SK-N-SH (cell line): Measurements from ENCODE around the gene UMODL1. TPM values are rescaled to one million over a fixed set of nuclear protein-coding genes. Genes with fewer than 3 reads are reported as not detected.

Source experiments
- CTCF ChIA-PET: fragments of 300-600, 350-600 bp; formaldehyde crosslinking; extraction: SDS; loops from one replicate; lab custom pipeline; 2021; lab: Yijun Ruan, JAX
- POLR2A ChIA-PET: fragments of 350-600 bp; sonication (Branson Sonifier 250); formaldehyde crosslinking; extraction: SDS; loops from one replicate; lab custom pipeline; 2020; ENCODE audit warnings: antibody characterized with exemption, inconsistent platforms; lab: Yijun Ruan, JAX
- DNase-seq: peaks from one replicate; pipeline ENCODE4 v3.0.0; 2012
- H2AFZ ChIP-seq: fragments of 200-600 bp; sonication (generic); 2 replicates; pipeline ENCODE4 v1.8.1; 2016; ENCODE audit warnings: antibody characterized with exemption, mild to moderate bottlenecking, low read depth
- H3F3A ChIP-seq: fragments of 200-600 bp; sonication (generic); replicated peaks from 2 replicates; pipeline ENCODE3; 2016; ENCODE audit warnings: antibody characterized with exemption, mild to moderate bottlenecking; ENCODE audit not compliant: insufficient read depth
- H3K27ac ChIP-seq, 2 experiments: fragments of 200-500 bp in 1 of 2; fragments of 200-600 bp in 1 of 2; sonication (Bioruptor generic) in 1 of 2; sonication (generic), shearing (Covaris generic) in 1 of 2; 2 replicates each; pipeline versions ENCODE4 v1.5.1 to v1.6.1; 2014 to 2016; ENCODE audit warnings: low read depth in 2 of 2, inconsistent platforms in 1 of 2, low read length in 1 of 2, mild to moderate bottlenecking in 1 of 2, mixed read lengths in 1 of 2
- H3K27me3 ChIP-seq: fragments of 200-600 bp; sonication (generic), shearing (Covaris generic); 2 replicates; pipeline ENCODE4 v1.6.1; 2016; ENCODE audit warnings: mixed run types; ENCODE audit not compliant: insufficient read depth
- H3K36me3 ChIP-seq, 2 experiments: fragments of 200-500 bp in 1 of 2; fragments of 200-600 bp in 1 of 2; sonication (Bioruptor generic) in 1 of 2; sonication (generic) in 1 of 2; replicated peaks in 1 of 2; 2 replicates each; pipeline versions ENCODE3 to v1.5.1; 2014 to 2016; ENCODE audit warnings: low read length in 1 of 2, mild to moderate bottlenecking in 1 of 2; ENCODE audit not compliant: insufficient read depth in 2 of 2, control insufficient read depth in 1 of 2
- H3K4me1 ChIP-seq, 2 experiments: fragments of 200-500 bp in 1 of 2; fragments of 200-600 bp in 1 of 2; sonication (Bioruptor generic) in 1 of 2; sonication (generic), shearing (Covaris generic) in 1 of 2; 2 replicates each; pipeline versions ENCODE4 v1.5.1 to v1.6.1; 2014 to 2016; ENCODE audit warnings: low read depth in 1 of 2, low read length in 1 of 2, mixed run types in 1 of 2; ENCODE audit not compliant: insufficient read depth in 2 of 2, control insufficient read depth in 1 of 2
- H3K4me2 ChIP-seq: fragments of 200-600 bp; sonication (generic), shearing (Covaris generic); 2 replicates; pipeline ENCODE4 v1.6.1; 2017; ENCODE audit warnings: mixed run types
- H3K4me3 ChIP-seq, 2 experiments: fragments of 200-500 bp in 1 of 2; fragments of 200-600 bp in 1 of 2; sonication (Bioruptor generic) in 1 of 2; sonication (generic), shearing (Covaris generic) in 1 of 2; 2 replicates each; pipeline versions ENCODE4 v1.5.1 to v1.8.1; 2014 to 2016; ENCODE audit warnings: low read depth in 2 of 2, inconsistent platforms in 1 of 2, low read length in 1 of 2, mild to moderate bottlenecking in 1 of 2, mixed read lengths in 1 of 2, moderate library complexity in 1 of 2
- H3K79me2 ChIP-seq: fragments of 200-600 bp; sonication (generic); 2 replicates; pipeline ENCODE4 v1.8.1; 2017; ENCODE audit warnings: mild to moderate bottlenecking; ENCODE audit not compliant: insufficient read depth
- H3K9ac ChIP-seq: fragments of 200-600 bp; sonication (generic); 2 replicates; pipeline ENCODE4 v1.6.1; 2017; ENCODE audit warnings: mixed run types
- H3K9me2 ChIP-seq: fragments of 200-600 bp; sonication (generic); 2 replicates; pipeline ENCODE4 v1.6.1; 2017; ENCODE audit warnings: mixed run types
- H3K9me3 ChIP-seq: fragments of 200-600 bp; sonication (generic); 2 replicates; pipeline ENCODE4 v1.6.1; 2017; ENCODE audit warnings: mixed run types, mild to moderate bottlenecking, moderate library complexity
- H4K20me1 ChIP-seq: fragments of 200-600 bp; sonication (generic); 2 replicates; pipeline ENCODE4 v1.6.1; 2017; ENCODE audit warnings: mild to moderate bottlenecking, mixed run types; ENCODE audit not compliant: insufficient read depth
- CTCF ChIP-seq: fragments of 200-600 bp; sonication (generic); IDR thresholded peaks from 2 replicates; pipeline ENCODE4 v1.6.1; 2017; ENCODE audit warnings: antibody characterized with exemption, mild to moderate bottlenecking, moderate library complexity
- ELF1 ChIP-seq: IDR thresholded peaks from 2 replicates; pipeline ENCODE4 v1.4.0; 2012
- EP300 ChIP-seq, 2 experiments: IDR thresholded peaks; 2 replicates each; pipeline versions ENCODE4 v1.4.0 to v1.6.1; 2012; ENCODE audit warnings: borderline replicate concordance in 1 of 2, low read depth in 1 of 2, low read length in 1 of 2
- EZH2phosphoT487 ChIP-seq: fragments of 200-600 bp; sonication (generic); IDR thresholded peaks from 2 replicates; pipeline ENCODE4 v1.6.1; 2017; ENCODE audit warnings: low read depth, mixed run types, mild to moderate bottlenecking, antibody characterized with exemption, moderate library complexity, borderline replicate concordance
- IRF3 ChIP-seq: fragments of 150-350 bp; IDR thresholded peaks from 2 replicates; pipeline ENCODE4 v1.6.1; 2016; ENCODE audit warnings: mild to moderate bottlenecking, low read depth, low read length
- JUND ChIP-seq: IDR thresholded peaks from 2 replicates; pipeline ENCODE4 v1.4.0; 2012
- PBX3 ChIP-seq: IDR thresholded peaks from 2 replicates; pipeline ENCODE4; 2012
- POLR2AphosphoS5 ChIP-seq: IDR thresholded peaks from 2 replicates; pipeline ENCODE4 v1.6.1; 2012; ENCODE audit warnings: low read depth, low read length
- REST ChIP-seq: IDR thresholded peaks from 2 replicates; pipeline ENCODE4 v1.6.1; 2012; ENCODE audit warnings: mild to moderate bottlenecking, low read depth, low read length, moderate library complexity
- RFX5 ChIP-seq: IDR thresholded peaks from 2 replicates; pipeline ENCODE4 v1.6.1; 2012; ENCODE audit warnings: mild to moderate bottlenecking, improper control_type of control experiment, low read length
- TAF1 ChIP-seq: IDR thresholded peaks from 2 replicates; pipeline ENCODE4 v1.6.1; 2012; ENCODE audit warnings: low read depth, mild to moderate bottlenecking, low read length, moderate library complexity, borderline replicate concordance
- TCF12 ChIP-seq: IDR thresholded peaks from 2 replicates; pipeline ENCODE4 v1.4.0; 2012
- TEAD4 ChIP-seq: IDR thresholded peaks from 2 replicates; pipeline ENCODE4 v1.4.0; 2012; ENCODE audit warnings: mild to moderate bottlenecking, borderline replicate concordance; ENCODE audit not compliant: insufficient read depth
- ZBTB33 ChIP-seq: IDR thresholded peaks from 2 replicates; pipeline ENCODE4 v1.4.0; 2012; ENCODE audit warnings: low read depth, borderline replicate concordance
- WGBS: methylation state at CpG from one replicate; pipeline ENCODE4 v1.1.6; 2017; ENCODE audit warnings: low lambda C conversion rate; 5-methylcytosine and 5-hydroxymethylcytosine counted together
- polyA plus RNA-seq, 3 experiments: library from polyadenylated mRNA; depleted of rRNA; stranded (reverse); fragments of >200 nt; gene quantifications; 2 replicates each; pipeline ENCODE4 v1.2.3, GENCODE V29; 2012

The UMODL1 gene
- polyA plus RNA-seq, 1 of the 3 experiments (the other 2 are of a cell fraction) = not detected

GRCh38 chr21:42142141-42142540 is 71.0 kb downstream of the UMODL1 start:
- no peaks in the 10 kb centered on the region for H3K9me2 ChIP-seq
- TF ChIP-seq TEAD4 (no peak), RFX5 (no peak), IRF3 (no peak), POLR2AphosphoS5 (no peak), JUND (no peak), ZBTB33 (no peak), TAF1 (no peak), TCF12 (no peak), REST (no peak), CTCF (no peak), ELF1 (no peak), EP300 (IDR thresholded peaks at IDR 0.05; ENCODE audit: borderline replicate concordance in 1 of 2, low read depth in 1 of 2, low read length in 1 of 2) (no peak), PBX3 (no peak), EZH2phosphoT487 (no peak)
- TF ChIP-seq, all 33 proteins: peak for 0
- H3K4me3 ChIP-seq = no peak overlapping the region
- no peak overlapping the region for H3K9ac ChIP-seq
- H3F3A ChIP-seq = no peaks in the 10 kb centered on the region
- H3K9me3 ChIP-seq = no peaks in the 10 kb centered on the region
- H3K4me1 ChIP-seq = peaks cover 0 to 5% of the 10 kb centered on the region in 2 experiments; a peak in 1 of 4 replicates
- no peak overlapping the region for H3K4me2 ChIP-seq
- CTCF ChIA-PET = no interaction called here
- DNase-seq = no peak
- no peaks in the 10 kb centered on the region for H4K20me1 ChIP-seq
- H3K79me2 ChIP-seq = no peaks in the 10 kb centered on the region
- H3K27me3 ChIP-seq = no peaks in the 10 kb centered on the region
- H3K27ac ChIP-seq = no peak overlapping the region
- no peak overlapping the region for H2AFZ ChIP-seq
- POLR2A ChIA-PET = no interaction called here
- 71% methylated on average over 9 of the region's 18 CpGs for WGBS
- no peaks in the 10 kb centered on the region for H3K36me3 ChIP-seq
